ENCODE data around the gene EFNA5. TPM values are rescaled to one million over a fixed set of nuclear protein-coding genes. Genes with fewer than 3 reads are reported as not detected.

EFNA5 gene
- total and polyA plus RNA-seq, 2 of the 13 experiments (the other 11 are each of a cell fraction or from before 2014, with no cell fraction given) = not detected

DNA sequence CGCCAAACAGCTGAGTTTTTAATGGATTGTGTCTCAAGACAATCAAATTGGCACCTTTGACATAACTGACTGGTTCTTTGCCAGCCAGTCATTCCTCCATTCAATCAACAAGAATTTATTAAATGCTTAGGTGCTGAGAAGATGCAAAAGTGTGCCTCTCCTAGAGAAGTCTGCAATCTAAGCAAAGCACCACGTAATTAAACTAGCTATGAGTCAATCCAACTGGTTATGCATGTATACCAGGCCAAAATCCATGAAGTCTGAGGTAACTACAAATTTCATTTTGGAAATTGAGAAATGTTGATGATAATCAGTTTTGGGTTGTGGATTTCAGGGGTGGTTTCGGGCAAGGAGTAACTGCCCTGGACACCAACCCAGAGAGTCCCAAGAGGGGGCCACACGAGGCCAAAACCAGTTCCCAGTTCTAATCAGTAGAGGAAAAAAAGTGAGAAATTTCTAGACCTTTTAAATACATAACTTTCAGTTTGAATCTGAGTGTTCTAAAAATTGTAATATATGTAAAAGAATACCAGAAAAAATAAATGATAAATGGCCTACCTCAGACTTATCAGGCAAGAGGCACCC lies 92.6 kb downstream of the EFNA5 start:
- DNase-seq (ENCODE audit: low spot score) = no peak
- TF ChIP-seq, protein P1, sequence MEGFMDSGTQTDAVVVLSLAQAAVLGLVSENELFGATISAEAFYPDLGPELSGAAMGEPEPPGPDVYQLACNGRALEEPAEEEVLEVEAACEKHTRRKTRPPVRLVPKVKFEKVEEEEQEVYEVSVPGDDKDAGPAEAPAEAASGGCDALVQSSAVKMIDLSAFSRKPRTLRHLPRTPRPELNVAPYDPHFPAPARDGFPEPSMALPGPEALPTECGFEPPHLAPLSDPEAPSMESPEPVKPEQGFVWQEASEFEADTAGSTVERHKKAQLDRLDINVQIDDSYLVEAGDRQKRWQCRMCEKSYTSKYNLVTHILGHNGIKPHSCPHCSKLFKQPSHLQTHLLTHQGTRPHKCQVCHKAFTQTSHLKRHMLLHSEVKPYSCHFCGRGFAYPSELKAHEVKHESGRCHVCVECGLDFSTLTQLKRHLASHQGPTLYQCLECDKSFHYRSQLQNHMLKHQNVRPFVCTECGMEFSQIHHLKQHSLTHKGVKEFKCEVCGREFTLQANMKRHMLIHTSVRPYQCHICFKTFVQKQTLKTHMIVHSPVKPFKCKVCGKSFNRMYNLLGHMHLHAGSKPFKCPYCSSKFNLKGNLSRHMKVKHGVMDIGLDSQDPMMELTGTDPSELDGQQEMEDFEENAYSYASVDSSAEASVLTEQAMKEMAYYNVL (CRISPR knock-in tag; IDR thresholded peaks at IDR 0.05; ENCODE audit: borderline replicate concordance) = no peak
- TF ChIP-seq MTA1 (CRISPR knock-in tag; IDR thresholded peaks at IDR 0.05; ENCODE audit: borderline replicate concordance) = no peak
- no peak for TF ChIP-seq ZBTB7A (CRISPR knock-in tag; IDR thresholded peaks at IDR 0.05)
- TF ChIP-seq, protein P2, sequence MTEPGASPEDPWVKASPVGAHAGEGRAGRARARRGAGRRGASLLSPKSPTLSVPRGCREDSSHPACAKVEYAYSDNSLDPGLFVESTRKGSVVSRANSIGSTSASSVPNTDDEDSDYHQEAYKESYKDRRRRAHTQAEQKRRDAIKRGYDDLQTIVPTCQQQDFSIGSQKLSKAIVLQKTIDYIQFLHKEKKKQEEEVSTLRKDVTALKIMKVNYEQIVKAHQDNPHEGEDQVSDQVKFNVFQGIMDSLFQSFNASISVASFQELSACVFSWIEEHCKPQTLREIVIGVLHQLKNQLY (CRISPR knock-in tag; IDR thresholded peaks at IDR 0.05) = no peak
- TF ChIP-seq, protein P3, sequence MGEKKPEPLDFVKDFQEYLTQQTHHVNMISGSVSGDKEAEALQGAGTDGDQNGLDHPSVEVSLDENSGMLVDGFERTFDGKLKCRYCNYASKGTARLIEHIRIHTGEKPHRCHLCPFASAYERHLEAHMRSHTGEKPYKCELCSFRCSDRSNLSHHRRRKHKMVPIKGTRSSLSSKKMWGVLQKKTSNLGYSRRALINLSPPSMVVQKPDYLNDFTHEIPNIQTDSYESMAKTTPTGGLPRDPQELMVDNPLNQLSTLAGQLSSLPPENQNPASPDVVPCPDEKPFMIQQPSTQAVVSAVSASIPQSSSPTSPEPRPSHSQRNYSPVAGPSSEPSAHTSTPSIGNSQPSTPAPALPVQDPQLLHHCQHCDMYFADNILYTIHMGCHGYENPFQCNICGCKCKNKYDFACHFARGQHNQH (CRISPR knock-in tag; IDR thresholded peaks at IDR 0.05) = no peak
- no peak for TF ChIP-seq RBM39 (IDR thresholded peaks at IDR 0.05; ENCODE audit: low read depth, low read length, poor library complexity, severe bottlenecking)
- no peak overlapping the region for H3K4me2 ChIP-seq (ENCODE audit: low read depth, low read length)
- no peaks in the 10 kb centered on the region for H3K9me3 ChIP-seq (ENCODE audit: low read length)
- WGBS (ENCODE audit: low lambda C conversion rate) = 6% methylated on average over 4 of the region's 4 CpGs
- H3K27ac ChIP-seq (ENCODE audit: extremely low read length, insufficient read depth, low read length) = no peak overlapping the region
- no peak for FAIRE-seq
- H3K79me2 ChIP-seq (ENCODE audit: insufficient read depth, low read length) = no peaks in the 10 kb centered on the region
- no peaks in the 10 kb centered on the region for H3K4me1 ChIP-seq (ENCODE audit: insufficient read depth, low read length)
- no peak overlapping the region for H3K4me3 ChIP-seq (replicated peaks in 1 of 3; ENCODE audit: insufficient read depth in 1 of 3, low read depth in 2 of 3, low read length in 3 of 3)
- H2AFZ ChIP-seq (ENCODE audit: low read length) = no peak overlapping the region
- H3K36me3 ChIP-seq (replicated peaks in 1 of 2; ENCODE audit: control insufficient read depth in 1 of 2, insufficient read depth in 2 of 2, low read length in 2 of 2) = no peaks in the 10 kb centered on the region
- BruUV-seq (replicated peaks) = no TSS peak
- POLR2A ChIA-PET = no interaction called here
- intact Hi-C loops (cut with micrococcal nuclease; ENCODE audit: unreplicated experiment) (no loop called here), in situ Hi-C loops (cut with HindIII; ENCODE audit: extremely low pct_ligation_motif_present, low pct_unique_long_range_greater_than_20kb) (no loop called here)
- H3K27me3 ChIP-seq (ENCODE audit: control insufficient read depth in 1 of 2, insufficient read depth in 2 of 2, low read length in 2 of 2) = peaks cover 0 to 4% of the 10 kb centered on the region in 2 experiments; a peak in 1 of 5 replicates
- CTCF ChIA-PET (ENCODE audit: low intra/inter-chr PET ratio, low total read pairs) = no interaction called here
- H4K20me1 ChIP-seq (ENCODE audit: insufficient read depth, low read length) = no peaks in the 10 kb centered on the region
- ATAC-seq = no peak
- H3K9ac ChIP-seq (ENCODE audit: insufficient read depth, low read depth, low read length) = no peak overlapping the region

All from HepG2 (cell line).